Nephron progenitor cell (in vitro differentiated cells): ENCODE data around the gene SOX2.

ENCODE experiments used
- DNase-seq: peaks from one replicate; pipeline ENCODE4 v3.0.0; 2021
- H3K27ac Mint-ChIP-seq: 2 replicates; pipeline ENCODE4 v1.8.0; 2021; ENCODE audit warnings: mild to moderate bottlenecking, moderate library complexity, mixed read lengths
- H3K27me3 Mint-ChIP-seq: 2 replicates; pipeline ENCODE4 v1.8.0; 2021; ENCODE audit warnings: mild to moderate bottlenecking, low read depth, mixed read lengths; ENCODE audit not compliant: poor library complexity
- H3K36me3 Mint-ChIP-seq: 2 replicates; pipeline ENCODE4 v1.8.0; 2021; ENCODE audit warnings: low read depth, mixed read lengths
- H3K4me1 Mint-ChIP-seq: 2 replicates; pipeline ENCODE4 v1.8.0; 2021; ENCODE audit warnings: mixed read lengths
- H3K4me3 Mint-ChIP-seq: 2 replicates; pipeline ENCODE4 v1.8.0; 2021; ENCODE audit warnings: mild to moderate bottlenecking, moderate library complexity, mixed read lengths
- H3K9me3 Mint-ChIP-seq: 2 replicates; pipeline ENCODE4 v1.8.0; 2021; ENCODE audit warnings: mild to moderate bottlenecking, moderate library complexity, mixed read lengths
- TF ChIP-seq, protein P1 (sequence below): fragments of 200-600 bp; sonication (generic); IDR thresholded peaks from 2 replicates; pipeline ENCODE4 v1.5.0; 2021; ENCODE audit warnings: antibody characterized with exemption

SOX2 gene

GRCh38 chr3:181718987-181719911 is 7.5 kb downstream of the SOX2 start:
- peaks cover 57% of the 10 kb centered on the region for H3K4me1 Mint-ChIP-seq
- H3K4me3 Mint-ChIP-seq, result no peak overlapping the region
- no peak for DNase-seq
- peaks cover 97% of the 10 kb centered on the region for H3K27me3 Mint-ChIP-seq
- H3K36me3 Mint-ChIP-seq, result peaks cover 4% of the 10 kb centered on the region
- H3K27ac Mint-ChIP-seq, result no peak overlapping the region
- H3K9me3 Mint-ChIP-seq, result peaks cover 9% of the 10 kb centered on the region
- TF ChIP-seq, protein P1, sequence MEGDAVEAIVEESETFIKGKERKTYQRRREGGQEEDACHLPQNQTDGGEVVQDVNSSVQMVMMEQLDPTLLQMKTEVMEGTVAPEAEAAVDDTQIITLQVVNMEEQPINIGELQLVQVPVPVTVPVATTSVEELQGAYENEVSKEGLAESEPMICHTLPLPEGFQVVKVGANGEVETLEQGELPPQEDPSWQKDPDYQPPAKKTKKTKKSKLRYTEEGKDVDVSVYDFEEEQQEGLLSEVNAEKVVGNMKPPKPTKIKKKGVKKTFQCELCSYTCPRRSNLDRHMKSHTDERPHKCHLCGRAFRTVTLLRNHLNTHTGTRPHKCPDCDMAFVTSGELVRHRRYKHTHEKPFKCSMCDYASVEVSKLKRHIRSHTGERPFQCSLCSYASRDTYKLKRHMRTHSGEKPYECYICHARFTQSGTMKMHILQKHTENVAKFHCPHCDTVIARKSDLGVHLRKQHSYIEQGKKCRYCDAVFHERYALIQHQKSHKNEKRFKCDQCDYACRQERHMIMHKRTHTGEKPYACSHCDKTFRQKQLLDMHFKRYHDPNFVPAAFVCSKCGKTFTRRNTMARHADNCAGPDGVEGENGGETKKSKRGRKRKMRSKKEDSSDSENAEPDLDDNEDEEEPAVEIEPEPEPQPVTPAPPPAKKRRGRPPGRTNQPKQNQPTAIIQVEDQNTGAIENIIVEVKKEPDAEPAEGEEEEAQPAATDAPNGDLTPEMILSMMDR, result no peak

GRCh38 chr3:181719991-181720680 is 8.4 kb downstream of the SOX2 start:
- no peak for DNase-seq
- H3K27ac Mint-ChIP-seq, result no peak overlapping the region
- TF ChIP-seq, protein P1, result no peak
- H3K27me3 Mint-ChIP-seq, result peaks cover 97% of the 10 kb centered on the region
- peaks cover 17% of the 10 kb centered on the region for H3K9me3 Mint-ChIP-seq
- peaks cover 4% of the 10 kb centered on the region for H3K36me3 Mint-ChIP-seq
- H3K4me1 Mint-ChIP-seq, result peaks cover 59% of the 10 kb centered on the region
- no peak overlapping the region for H3K4me3 Mint-ChIP-seq

DNA sequence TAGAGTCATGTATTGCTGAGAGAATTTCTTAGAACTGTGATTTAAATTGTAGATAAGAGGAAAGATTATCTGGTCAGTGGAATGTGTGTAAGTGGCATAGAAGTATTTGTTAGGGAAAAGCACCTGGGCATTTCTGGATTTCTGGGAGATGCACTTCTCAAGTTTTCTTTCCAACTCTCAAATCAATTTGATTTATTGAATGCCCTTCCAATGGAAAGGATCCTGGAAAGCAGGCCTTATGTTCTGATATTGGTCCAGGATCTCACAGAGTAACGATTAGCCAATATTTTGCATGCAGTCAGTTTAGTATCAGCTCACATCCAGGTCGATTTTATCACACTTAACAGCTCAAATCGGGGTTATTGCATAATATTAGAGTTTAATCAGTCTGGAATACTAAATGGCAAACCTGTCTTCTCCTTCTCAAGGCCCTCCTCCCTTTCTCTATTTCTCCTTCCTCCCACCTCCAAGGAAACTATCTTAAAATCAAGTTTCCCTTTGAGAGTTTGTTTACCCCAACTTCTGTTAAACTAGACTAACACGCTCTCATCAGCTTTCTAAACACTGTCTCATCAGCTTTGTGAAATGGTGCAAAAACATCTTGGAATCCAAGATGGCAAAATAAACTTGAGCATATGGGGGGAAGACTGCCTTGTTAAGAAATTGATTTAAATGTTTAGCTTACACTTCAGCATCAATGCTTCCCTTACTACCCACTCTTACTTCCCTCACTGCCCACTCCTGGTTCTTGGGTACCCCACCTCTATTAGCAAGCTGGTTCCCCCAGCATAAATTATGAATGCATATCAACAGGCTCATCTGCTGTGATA is 9.5 kb downstream of the SOX2 start:
- Mint-ChIP-seq H3K27ac (no peak overlapping the region), H3K4me1 (peaks cover 57% of the 10 kb centered on the region), H3K27me3 (peaks cover 94% of the 10 kb centered on the region)

DNA sequence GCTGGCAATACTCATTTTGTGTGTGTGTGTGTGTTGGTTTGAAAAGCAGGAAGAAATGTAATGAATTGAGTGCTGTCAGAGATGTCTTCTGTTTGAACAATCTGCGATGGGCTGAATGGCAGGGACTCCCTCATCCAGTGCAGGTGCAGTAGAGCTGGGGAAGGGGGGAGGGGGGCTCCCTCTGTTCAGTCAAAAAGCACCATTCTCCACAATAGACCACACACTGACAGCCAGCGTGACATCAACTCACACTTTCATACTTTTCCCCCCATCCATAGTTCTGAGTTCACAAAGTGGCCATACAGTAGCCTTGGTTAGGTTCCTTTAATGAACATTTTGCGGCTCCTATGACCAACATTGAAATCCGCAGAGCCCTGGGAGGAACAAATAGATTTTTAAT is 10.4 kb downstream of the SOX2 start:
- H3K27ac Mint-ChIP-seq, result no peak overlapping the region
- peaks cover 17% of the 10 kb centered on the region for H3K9me3 Mint-ChIP-seq
- TF ChIP-seq, protein P1, result no peak
- DNase-seq, result no peak
- H3K36me3 Mint-ChIP-seq, result peaks cover 4% of the 10 kb centered on the region
- H3K27me3 Mint-ChIP-seq, result peaks cover 94% of the 10 kb centered on the region
- no peak overlapping the region for H3K4me3 Mint-ChIP-seq
- peaks cover 63% of the 10 kb centered on the region for H3K4me1 Mint-ChIP-seq

More for the DNA sequence above, 9.5 kb downstream of the SOX2 start:
- H3K36me3 Mint-ChIP-seq, result peaks cover 4% of the 10 kb centered on the region
- no peak overlapping the region for H3K4me3 Mint-ChIP-seq
- TF ChIP-seq, protein P1, result no peak
- peaks cover 17% of the 10 kb centered on the region for H3K9me3 Mint-ChIP-seq
- DNase-seq, result no peak

GRCh38 chr3:181722766-181723425 is 11.2 kb downstream of the SOX2 start:
- no peak overlapping the region for H3K27ac Mint-ChIP-seq
- TF ChIP-seq, protein P1, result no peak
- no peak for DNase-seq
- peaks cover 64% of the 10 kb centered on the region for H3K4me1 Mint-ChIP-seq
- peaks cover 4% of the 10 kb centered on the region for H3K36me3 Mint-ChIP-seq
- H3K27me3 Mint-ChIP-seq, result peaks cover 94% of the 10 kb centered on the region
- H3K9me3 Mint-ChIP-seq, result peaks cover 17% of the 10 kb centered on the region
- H3K4me3 Mint-ChIP-seq, result no peak overlapping the region
